ENCODE results near the gene ITGAV.

ITGAV gene

GRCh38 chr2:186713691-186714090 is 123.8 kb downstream of the ITGAV start:
- no peak for TF ChIP-seq CTCF (IDR thresholded peaks at IDR 0.05; ENCODE audit: insufficient read depth, low read length, poor library complexity, severe bottlenecking)
- no peaks in the 10 kb centered on the region for H3K36me3 ChIP-seq (ENCODE audit: control insufficient read depth, insufficient read depth, low read length)
- H3K27me3 ChIP-seq (replicated peaks; ENCODE audit: control insufficient read depth, insufficient read depth, low read length), result no peaks in the 10 kb centered on the region
- no peak overlapping the region for H3K4me3 ChIP-seq (replicated peaks; ENCODE audit: low read depth, low read length)
- DNase-seq (ENCODE audit: extremely low read depth, insufficient read length), result no peak

GRCh38 chr2:186714611-186715010 is 124.8 kb downstream of the ITGAV start:
- no peak for DNase-seq (ENCODE audit: extremely low read depth, insufficient read length)
- Histone ChIP-seq H3K4me3 (replicated peaks; ENCODE audit: low read depth, low read length) (no peak overlapping the region), H3K27me3 (replicated peaks; ENCODE audit: control insufficient read depth, insufficient read depth, low read length) (no peaks in the 10 kb centered on the region), H3K36me3 (ENCODE audit: control insufficient read depth, insufficient read depth, low read length) (no peaks in the 10 kb centered on the region)
- TF ChIP-seq CTCF (IDR thresholded peaks at IDR 0.05; ENCODE audit: insufficient read depth, low read length, poor library complexity, severe bottlenecking), result no peak

GRCh38 chr2:186716004-186716403 is 126.1 kb downstream of the ITGAV start:
- no peak for DNase-seq (ENCODE audit: extremely low read depth, insufficient read length)
- Histone ChIP-seq H3K36me3 (ENCODE audit: control insufficient read depth, insufficient read depth, low read length) (no peaks in the 10 kb centered on the region), H3K4me3 (replicated peaks; ENCODE audit: low read depth, low read length) (no peak overlapping the region), H3K27me3 (replicated peaks; ENCODE audit: control insufficient read depth, insufficient read depth, low read length) (no peaks in the 10 kb centered on the region)
- TF ChIP-seq CTCF (IDR thresholded peaks at IDR 0.05; ENCODE audit: insufficient read depth, low read length, poor library complexity, severe bottlenecking), result no peak

GRCh38 chr2:186716899-186717298 is 127.0 kb downstream of the ITGAV start:
- H3K27me3 ChIP-seq (replicated peaks; ENCODE audit: control insufficient read depth, insufficient read depth, low read length), result no peaks in the 10 kb centered on the region

GRCh38 chr2:186717320-186718007 is 127.6 kb downstream of the ITGAV start:
- DNase-seq (ENCODE audit: extremely low read depth, insufficient read length), result no peak
- no peak for TF ChIP-seq CTCF (IDR thresholded peaks at IDR 0.05; ENCODE audit: insufficient read depth, low read length, poor library complexity, severe bottlenecking)
- H3K4me3 ChIP-seq (replicated peaks; ENCODE audit: low read depth, low read length), result no peak overlapping the region

More at GRCh38 chr2:186716899-186717298, 127.0 kb downstream of the ITGAV start:
- DNase-seq (ENCODE audit: extremely low read depth, insufficient read length), result no peak
- no peaks in the 10 kb centered on the region for H3K36me3 ChIP-seq (ENCODE audit: control insufficient read depth, insufficient read depth, low read length)
- TF ChIP-seq CTCF (IDR thresholded peaks at IDR 0.05; ENCODE audit: insufficient read depth, low read length, poor library complexity, severe bottlenecking), result no peak
- H3K4me3 ChIP-seq (replicated peaks; ENCODE audit: low read depth, low read length), result no peak overlapping the region

GRCh38 chr2:186718122-186718521 is 128.3 kb downstream of the ITGAV start:
- Histone ChIP-seq H3K36me3 (ENCODE audit: control insufficient read depth, insufficient read depth, low read length) (no peaks in the 10 kb centered on the region), H3K4me3 (replicated peaks; ENCODE audit: low read depth, low read length) (no peak overlapping the region), H3K27me3 (replicated peaks; ENCODE audit: control insufficient read depth, insufficient read depth, low read length) (no peaks in the 10 kb centered on the region)
- DNase-seq (ENCODE audit: extremely low read depth, insufficient read length), result no peak
- TF ChIP-seq CTCF (IDR thresholded peaks at IDR 0.05; ENCODE audit: insufficient read depth, low read length, poor library complexity, severe bottlenecking), result no peak

More at GRCh38 chr2:186717320-186718007, 127.6 kb downstream of the ITGAV start:
- no peaks in the 10 kb centered on the region for H3K27me3 ChIP-seq (replicated peaks; ENCODE audit: control insufficient read depth, insufficient read depth, low read length)
- H3K36me3 ChIP-seq (ENCODE audit: control insufficient read depth, insufficient read depth, low read length), result no peaks in the 10 kb centered on the region

All from GM06990 (cell line).